Endothelial cell of umbilical vein (primary cell): ENCODE data around the gene RPGR. TPM values are rescaled to one million over a fixed set of nuclear protein-coding genes. Genes with fewer than 3 reads are reported as not detected.

Experiments used
- BruUV-seq: library from RNA; stranded (reverse); fragments of 400-500 nt; replicated peaks from 2 replicates; lab custom pipeline; 2021; lab: Mats Ljungman, UMichigan
- CTCF ChIA-PET: fragments of 300-600, 350-600 bp; sonication (Branson Sonifier 250); formaldehyde crosslinking; loops from one replicate; lab custom pipeline; 2021; ENCODE audit warnings: antibody characterized with exemption, inconsistent platforms; lab: Charles Lee
- POLR2A ChIA-PET: fragments of 300-600, 350-600 bp; sonication (Branson Sonifier 250); formaldehyde crosslinking; loops from one replicate; lab custom pipeline; 2021; ENCODE audit warnings: antibody characterized with exemption, inconsistent platforms; lab: Charles Lee
- DNase-seq: peaks from one replicate; pipeline ENCODE4 v3.0.0-alpha.2; 2011; ENCODE audit warnings: low read depth, low spot score
- FAIRE-seq: peaks from 2 replicates; lab custom pipeline; 2011; peaks lifted over from hg19 to GRCh38; lab: Jason Lieb, UNC
- H2AFZ ChIP-seq: 2 replicates; pipeline ENCODE4 v1.6.0; 2012; ENCODE audit warnings: low read depth, low read length, control low read depth, inconsistent platforms
- H3K27ac ChIP-seq: 2 replicates; pipeline ENCODE4 v1.5.1; 2011; ENCODE audit warnings: low read depth, mild to moderate bottlenecking, control low read depth, low read length, moderate library complexity; ENCODE audit not compliant: insufficient read depth
- H3K27me3 ChIP-seq, 2 experiments: 2 replicates each; pipeline versions ENCODE4 v1.6.0 to v1.6.1; 2011; ENCODE audit warnings: low read length in 2 of 2, mixed read lengths in 1 of 2; ENCODE audit not compliant: control insufficient read depth in 2 of 2, insufficient read depth in 2 of 2
- H3K36me3 ChIP-seq, 2 experiments: 2 replicates in 1 of 2; 3 replicates in 1 of 2; pipeline ENCODE4 v1.5.1; 2011; ENCODE audit warnings: low read length in 2 of 2, mild to moderate bottlenecking in 1 of 2, moderate library complexity in 1 of 2; ENCODE audit not compliant: control insufficient read depth in 2 of 2, insufficient read depth in 2 of 2; ENCODE audit errors: extremely low read depth in 1 of 2
- H3K4me1 ChIP-seq: 3 replicates; pipeline ENCODE4 v1.5.1; 2011; ENCODE audit warnings: mild to moderate bottlenecking, low read length; ENCODE audit not compliant: control insufficient read depth, insufficient read depth; ENCODE audit errors: extremely low read depth
- H3K4me2 ChIP-seq: 2 replicates; pipeline ENCODE4 v1.6.1; 2011; ENCODE audit warnings: low read length, control low read depth, mixed read lengths; ENCODE audit not compliant: insufficient read depth
- H3K4me3 ChIP-seq, 3 experiments: fragments of 200-600 bp in 1 of 3; sonication (generic), shearing (Covaris generic) in 1 of 3; replicated peaks in 1 of 3; 2 replicates each; pipeline ENCODE4 v1.5.1; 2011 to 2016; ENCODE audit warnings: control low read depth in 3 of 3, low read length in 3 of 3, mild to moderate bottlenecking in 2 of 3, inconsistent platforms in 1 of 3, low read depth in 1 of 3, moderate library complexity in 1 of 3; ENCODE audit not compliant: insufficient read depth in 1 of 3
- H3K79me2 ChIP-seq: 2 replicates; pipeline ENCODE4 v1.6.0; 2012; ENCODE audit warnings: low read length, inconsistent platforms; ENCODE audit not compliant: control insufficient read depth, insufficient read depth
- H3K9ac ChIP-seq: replicated peaks from 2 replicates; pipeline ENCODE3; 2011; ENCODE audit warnings: low read length, control low read depth; ENCODE audit not compliant: insufficient read depth; ENCODE audit errors: extremely low read depth
- H3K9me1 ChIP-seq: replicated peaks from 3 replicates; pipeline ENCODE4 v1.6.0; 2011; ENCODE audit warnings: mild to moderate bottlenecking, low read length; ENCODE audit not compliant: control insufficient read depth, insufficient read depth; ENCODE audit errors: extremely low read depth
- H3K9me3 ChIP-seq: replicated peaks from 2 replicates; pipeline ENCODE4 v1.5.1; 2012; ENCODE audit warnings: low read length, inconsistent platforms; ENCODE audit not compliant: control insufficient read depth, insufficient read depth
- H4K20me1 ChIP-seq: replicated peaks from 2 replicates; pipeline ENCODE3; 2011; ENCODE audit warnings: mild to moderate bottlenecking, low read length; ENCODE audit not compliant: control insufficient read depth, insufficient read depth; ENCODE audit errors: extremely low read depth
- CTCF ChIP-seq, 2 donors: IDR thresholded peaks; 1 replicate in 1 of 2; 2 replicates in 1 of 2; pipeline ENCODE4 v1.5.1; 2011; ENCODE audit warnings: low read length in 2 of 2, mild to moderate bottlenecking in 2 of 2, moderate library complexity in 2 of 2, control low read depth in 1 of 2, inconsistent platforms in 1 of 2, low read depth in 1 of 2; ENCODE audit not compliant: insufficient read depth in 1 of 2; ENCODE audit errors: extremely low read depth in 1 of 2
- EZH2 ChIP-seq: IDR thresholded peaks from 2 replicates; pipeline ENCODE4 v1.6.1; 2012; ENCODE audit warnings: borderline replicate concordance, low read depth, mild to moderate bottlenecking, moderate library complexity, low read length, inconsistent platforms; ENCODE audit not compliant: severe bottlenecking
- FOS ChIP-seq: IDR thresholded peaks from 2 replicates; pipeline ENCODE4 v1.6.1; 2011; ENCODE audit warnings: mild to moderate bottlenecking, low read length, moderate library complexity, borderline replicate concordance; ENCODE audit not compliant: insufficient read depth
- GATA2 ChIP-seq: IDR thresholded peaks from 2 replicates; pipeline ENCODE4 v1.7.0; 2011; ENCODE audit warnings: low read depth, mild to moderate bottlenecking, moderate library complexity, mixed read lengths, low read length; ENCODE audit not compliant: insufficient read length, insufficient read depth
- JUN ChIP-seq: IDR thresholded peaks from 2 replicates; pipeline ENCODE4 v1.6.1; 2011; ENCODE audit warnings: borderline replicate concordance, low read depth; ENCODE audit not compliant: insufficient read length, insufficient read depth
- MAX ChIP-seq: IDR thresholded peaks from 2 replicates; pipeline ENCODE4 v1.6.1; 2011; ENCODE audit not compliant: insufficient read depth, insufficient read length
- MYC ChIP-seq: IDR thresholded peaks from one replicate; pipeline ENCODE4 v1.6.1; 2011; ENCODE audit warnings: mild to moderate bottlenecking, low read depth, low read length
- POLR2A ChIP-seq: IDR thresholded peaks from 2 replicates; pipeline ENCODE4 v1.6.1; 2012; ENCODE audit warnings: low read depth, mild to moderate bottlenecking, control low read depth, low read length
- POLR2AphosphoS5 ChIP-seq: IDR thresholded peaks from 2 replicates; pipeline ENCODE4 v1.6.1; 2012; ENCODE audit warnings: low read depth, mild to moderate bottlenecking, control low read depth, low read length, moderate library complexity; ENCODE audit not compliant: insufficient read depth
- dilution Hi-C: fragments of 300-500 bp; cut with MboI; formaldehyde crosslinking; loops from one replicate; pipeline ENCODE4 v1.15.0; 2019; ENCODE audit warnings: low sequenced_read_pairs; ENCODE audit not compliant: extremely low pct_ligation_motif_present
- intact Hi-C: fragments of 100-400 bp; cut with micrococcal nuclease; formaldehyde crosslinking; loops from one replicate; pipeline ENCODE4 v1.10.0; 2022
- polyA plus RNA-seq, 4 experiments: library from polyadenylated mRNA; depleted of rRNA in 3 of 4; stranded (reverse) in 3 of 4; unstranded in 1 of 4; fragments of >200 nt; gene quantifications; 2 replicates each; pipeline versions ENCODE4 v1.2.1 to v1.2.3, GENCODE V29; 2011 to 2012; ENCODE audit warnings: missing spikeins in 1 of 4
- total RNA-seq: library from RNA; stranded (reverse); gene quantifications from 2 replicates; pipeline ENCODE4 v1.2.3, GENCODE V29; 2021

Gene RPGR
- total and polyA plus RNA-seq, 2 donors (not counting 3 experiments of a cell fraction or from before 2014, with no cell fraction given) = 2.7 to 24.0 TPM

GRCh38 chrX:38326086-38326485, 1.2 kb downstream of the RPGR start:
- Histone ChIP-seq H3K4me3 (peak overlapping the region; percentile 61 to 93 (median 66)), H3K9ac (peak overlapping the region; percentile 99), H3K9me1 (no peaks in the 10 kb centered on the region), H3K36me3 (peaks cover 0 to 2% of the 10 kb centered on the region in 2 experiments), H3K27ac (peak overlapping the region; percentile 97), H3K27me3 (no peaks in the 10 kb centered on the region), H3K4me1 (peaks cover 31% of the 10 kb centered on the region), H3K9me3 (no peaks in the 10 kb centered on the region), H2AFZ (no peak overlapping the region), H3K79me2 (peaks cover 43% of the 10 kb centered on the region), H4K20me1 (no peaks in the 10 kb centered on the region), H3K4me2 (peak overlapping the region; percentile 96)
- intact Hi-C loops (no loop called here), dilution Hi-C loops (no loop called here)
- FAIRE-seq (peak; percentile 81), DNase-seq (peak; percentile 44)
- POLR2A ChIA-PET = interaction anchor here (2.0 kb wide), 1 partner anchor 20 kb away, joined by 10 read pairs; no protein-coding TSS in a partner anchor
- CTCF ChIA-PET = interaction anchor here (3.0 kb wide), 1 partner anchor 21 kb away, joined by 100 read pairs; no protein-coding TSS in a partner anchor
- TF ChIP-seq EZH2 (no peak), JUN (no peak), GATA2 (no peak), POLR2AphosphoS5 (no peak), FOS (peak; percentile 25), POLR2A (peak; percentile 37), CTCF (IDR thresholded peaks at IDR 0.05; ENCODE audit: extremely low read depth in 1 of 2, insufficient read depth in 1 of 2, low read depth in 1 of 2, low read length in 2 of 2) (no peak), MAX (no peak), MYC (no peak)
- BruUV-seq = no TSS peak
